Measurements from ENCODE around the gene ITPKC. TPM values are rescaled to one million over a fixed set of nuclear protein-coding genes. Genes with fewer than 3 reads are reported as not detected.

ITPKC gene
- total and polyA plus RNA-seq, 2 of the 13 experiments (the other 11 are each of a cell fraction or from before 2014, with no cell fraction given) = 6.9 to 11.2 TPM

GRCh38 chr19:40714441-40715299 is 2.2 kb upstream of the ITPKC start (continued):
- TF ChIP-seq, protein P1, sequence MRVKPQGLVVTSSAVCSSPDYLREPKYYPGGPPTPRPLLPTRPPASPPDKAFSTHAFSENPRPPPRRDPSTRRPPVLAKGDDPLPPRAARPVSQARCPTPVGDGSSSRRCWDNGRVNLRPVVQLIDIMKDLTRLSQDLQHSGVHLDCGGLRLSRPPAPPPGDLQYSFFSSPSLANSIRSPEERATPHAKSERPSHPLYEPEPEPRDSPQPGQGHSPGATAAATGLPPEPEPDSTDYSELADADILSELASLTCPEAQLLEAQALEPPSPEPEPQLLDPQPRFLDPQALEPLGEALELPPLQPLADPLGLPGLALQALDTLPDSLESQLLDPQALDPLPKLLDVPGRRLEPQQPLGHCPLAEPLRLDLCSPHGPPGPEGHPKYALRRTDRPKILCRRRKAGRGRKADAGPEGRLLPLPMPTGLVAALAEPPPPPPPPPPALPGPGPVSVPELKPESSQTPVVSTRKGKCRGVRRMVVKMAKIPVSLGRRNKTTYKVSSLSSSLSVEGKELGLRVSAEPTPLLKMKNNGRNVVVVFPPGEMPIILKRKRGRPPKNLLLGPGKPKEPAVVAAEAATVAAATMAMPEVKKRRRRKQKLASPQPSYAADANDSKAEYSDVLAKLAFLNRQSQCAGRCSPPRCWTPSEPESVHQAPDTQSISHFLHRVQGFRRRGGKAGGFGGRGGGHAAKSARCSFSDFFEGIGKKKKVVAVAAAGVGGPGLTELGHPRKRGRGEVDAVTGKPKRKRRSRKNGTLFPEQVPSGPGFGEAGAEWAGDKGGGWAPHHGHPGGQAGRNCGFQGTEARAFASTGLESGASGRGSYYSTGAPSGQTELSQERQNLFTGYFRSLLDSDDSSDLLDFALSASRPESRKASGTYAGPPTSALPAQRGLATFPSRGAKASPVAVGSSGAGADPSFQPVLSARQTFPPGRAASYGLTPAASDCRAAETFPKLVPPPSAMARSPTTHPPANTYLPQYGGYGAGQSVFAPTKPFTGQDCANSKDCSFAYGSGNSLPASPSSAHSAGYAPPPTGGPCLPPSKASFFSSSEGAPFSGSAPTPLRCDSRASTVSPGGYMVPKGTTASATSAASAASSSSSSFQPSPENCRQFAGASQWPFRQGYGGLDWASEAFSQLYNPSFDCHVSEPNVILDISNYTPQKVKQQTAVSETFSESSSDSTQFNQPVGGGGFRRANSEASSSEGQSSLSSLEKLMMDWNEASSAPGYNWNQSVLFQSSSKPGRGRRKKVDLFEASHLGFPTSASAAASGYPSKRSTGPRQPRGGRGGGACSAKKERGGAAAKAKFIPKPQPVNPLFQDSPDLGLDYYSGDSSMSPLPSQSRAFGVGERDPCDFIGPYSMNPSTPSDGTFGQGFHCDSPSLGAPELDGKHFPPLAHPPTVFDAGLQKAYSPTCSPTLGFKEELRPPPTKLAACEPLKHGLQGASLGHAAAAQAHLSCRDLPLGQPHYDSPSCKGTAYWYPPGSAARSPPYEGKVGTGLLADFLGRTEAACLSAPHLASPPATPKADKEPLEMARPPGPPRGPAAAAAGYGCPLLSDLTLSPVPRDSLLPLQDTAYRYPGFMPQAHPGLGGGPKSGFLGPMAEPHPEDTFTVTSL (CRISPR knock-in tag; IDR thresholded peaks at IDR 0.05; ENCODE audit: borderline replicate concordance) = no peak
- TF ChIP-seq ZNF180 (CRISPR knock-in tag; IDR thresholded peaks at IDR 0.05; ENCODE audit: borderline replicate concordance, low read depth) (no peak), MXD4 (CRISPR knock-in tag; IDR thresholded peaks at IDR 0.05) (no peak), ZNF746 (CRISPR knock-in tag; IDR thresholded peaks at IDR 0.05) (no peak), ZNF136 (CRISPR knock-in tag; IDR thresholded peaks at IDR 0.05; ENCODE audit: low read depth) (no peak), ARID3A (IDR thresholded peaks at IDR 0.05; ENCODE audit: low read depth, low read length) (no peak), ZNF572 (CRISPR knock-in tag; IDR thresholded peaks at IDR 0.05) (no peak), ZSCAN5A (CRISPR knock-in tag; IDR thresholded peaks at IDR 0.05; ENCODE audit: borderline replicate concordance) (no peak), CREB1 (IDR thresholded peaks at IDR 0.05) (no peak), CREB1 (CRISPR knock-in tag; IDR thresholded peaks at IDR 0.05) (no peak; the same call in 1 of the 2 replicates), XBP1 (CRISPR knock-in tag; IDR thresholded peaks at IDR 0.05) (no peak), TOPORS (CRISPR knock-in tag; IDR thresholded peaks at IDR 0.05) (no peak), HNRNPLL (IDR thresholded peaks at IDR 0.05; ENCODE audit: low read depth, low read length, poor library complexity, severe bottlenecking) (peak; percentile 24), ZNF430 (CRISPR knock-in tag; IDR thresholded peaks at IDR 0.05) (no peak), ZNF296 (CRISPR knock-in tag; conservative IDR thresholded peaks at IDR 0.05) (no peak)
- TF ChIP-seq, protein P2, sequence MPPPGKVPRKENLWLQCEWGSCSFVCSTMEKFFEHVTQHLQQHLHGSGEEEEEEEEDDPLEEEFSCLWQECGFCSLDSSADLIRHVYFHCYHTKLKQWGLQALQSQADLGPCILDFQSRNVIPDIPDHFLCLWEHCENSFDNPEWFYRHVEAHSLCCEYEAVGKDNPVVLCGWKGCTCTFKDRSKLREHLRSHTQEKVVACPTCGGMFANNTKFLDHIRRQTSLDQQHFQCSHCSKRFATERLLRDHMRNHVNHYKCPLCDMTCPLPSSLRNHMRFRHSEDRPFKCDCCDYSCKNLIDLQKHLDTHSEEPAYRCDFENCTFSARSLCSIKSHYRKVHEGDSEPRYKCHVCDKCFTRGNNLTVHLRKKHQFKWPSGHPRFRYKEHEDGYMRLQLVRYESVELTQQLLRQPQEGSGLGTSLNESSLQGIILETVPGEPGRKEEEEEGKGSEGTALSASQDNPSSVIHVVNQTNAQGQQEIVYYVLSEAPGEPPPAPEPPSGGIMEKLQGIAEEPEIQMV (CRISPR knock-in tag; IDR thresholded peaks at IDR 0.05; ENCODE audit: low read depth) = no peak

All from HepG2 (cell line).